GM23338 (cell line): Measurements from ENCODE around the gene HOXD9. TPM values are rescaled to one million over a fixed set of nuclear protein-coding genes. Genes with fewer than 3 reads are reported as not detected.

Experiments
- ATAC-seq: fragments of 200-7000 bp; cut with Tn5 transposase; 3 replicates; pipeline ENCODE4 v1.9.1; 2020
- DNase-seq: peaks from one replicate; pipeline ENCODE4 v3.0.0-alpha.2; 2015; ENCODE audit warnings: low spot score
- H2AFZ ChIP-seq: fragments of 200-600 bp; sonication (generic); 2 replicates; pipeline ENCODE4 v1.8.0; 2016; ENCODE audit warnings: antibody characterized with exemption, mild to moderate bottlenecking, moderate library complexity
- H3F3A ChIP-seq: fragments of 200-600 bp; sonication (generic); replicated peaks from 2 replicates; pipeline ENCODE4 v1.8.0; 2017; ENCODE audit warnings: antibody characterized with exemption, mixed run types, low read depth
- H3K27ac ChIP-seq: fragments of 200-600 bp; sonication (generic); 2 replicates; pipeline ENCODE4 v1.6.1; 2016; ENCODE audit warnings: low read depth
- H3K27me3 ChIP-seq: fragments of 200-600 bp; sonication (generic); 2 replicates; pipeline ENCODE4 v1.8.0; 2016; ENCODE audit warnings: mild to moderate bottlenecking, mixed run types, moderate library complexity; ENCODE audit not compliant: insufficient read depth
- H3K36me3 ChIP-seq: fragments of 200-600 bp; sonication (generic); 2 replicates; pipeline ENCODE4 v1.8.0; 2016; ENCODE audit warnings: mild to moderate bottlenecking; ENCODE audit not compliant: insufficient read depth
- H3K4me1 ChIP-seq: fragments of 200-600 bp; sonication (generic); 2 replicates; pipeline ENCODE4 v1.8.0; 2016; ENCODE audit warnings: mild to moderate bottlenecking, moderate library complexity; ENCODE audit not compliant: insufficient read depth
- H3K4me2 ChIP-seq: fragments of 200-600 bp; sonication (generic); 2 replicates; pipeline ENCODE4 v1.7.1; 2017; ENCODE audit warnings: mixed run types
- H3K4me3 ChIP-seq: fragments of 200-600 bp; sonication (generic); 2 replicates; pipeline ENCODE4 v1.6.1; 2016; ENCODE audit warnings: mixed run types
- H3K79me2 ChIP-seq: fragments of 200-600 bp; sonication (generic); replicated peaks from 2 replicates; pipeline ENCODE4 v1.8.0; 2017; ENCODE audit warnings: mild to moderate bottlenecking; ENCODE audit not compliant: insufficient read depth
- H3K9me2 ChIP-seq: fragments of 200-600 bp; sonication (generic); 2 replicates; pipeline ENCODE4 v1.8.0; 2017; ENCODE audit not compliant: insufficient read depth
- H4K20me1 ChIP-seq: fragments of 200-600 bp; sonication (generic); replicated peaks from 2 replicates; pipeline ENCODE4 v1.8.0; 2017; ENCODE audit warnings: mild to moderate bottlenecking; ENCODE audit not compliant: insufficient read depth
- H3K27ac Mint-ChIP-seq: 2 replicates; pipeline ENCODE4 v1.8.0; 2020; ENCODE audit warnings: inconsistent platforms, mild to moderate bottlenecking, moderate library complexity, mixed read lengths
- H3K27me3 Mint-ChIP-seq: 3 replicates; pipeline ENCODE4 v1.8.0; 2022; ENCODE audit warnings: low read depth, mild to moderate bottlenecking, moderate library complexity, mixed read lengths, inconsistent platforms; ENCODE audit not compliant: insufficient read depth, poor library complexity
- H3K36me3 Mint-ChIP-seq: 3 replicates; pipeline ENCODE4 v1.8.0; 2021; ENCODE audit warnings: low read depth, mild to moderate bottlenecking, inconsistent platforms, moderate library complexity, mixed read lengths
- H3K4me1 Mint-ChIP-seq: 3 replicates; pipeline ENCODE4 v1.8.0; 2020; ENCODE audit warnings: mild to moderate bottlenecking, inconsistent platforms, mixed read lengths
- H3K4me3 Mint-ChIP-seq: 3 replicates; pipeline ENCODE4 v1.8.0; 2021; ENCODE audit warnings: moderate library complexity, mild to moderate bottlenecking, inconsistent platforms, mixed read lengths
- H3K9me3 Mint-ChIP-seq: 3 replicates; pipeline ENCODE4 v1.8.0; 2020; ENCODE audit warnings: moderate library complexity, mild to moderate bottlenecking, inconsistent platforms, mixed read lengths
- CREB1 ChIP-seq: fragments of 250-450 bp; sonication (Bioruptor Pico); IDR thresholded peaks from 2 replicates; pipeline ENCODE4 v1.5.0; 2020; ENCODE audit warnings: low read depth, mild to moderate bottlenecking, moderate library complexity
- EZH2 ChIP-seq: fragments of 200-600 bp; sonication (generic); IDR thresholded peaks from one replicate; pipeline ENCODE4 v1.8.0; 2017; ENCODE audit warnings: antibody characterized with exemption, mild to moderate bottlenecking, low read depth; ENCODE audit not compliant: unreplicated experiment
- EZH2phosphoT487 ChIP-seq: fragments of 200-600 bp; sonication (generic); IDR thresholded peaks from one replicate; pipeline ENCODE4 v1.8.1; 2018; ENCODE audit warnings: antibody characterized with exemption; ENCODE audit not compliant: unreplicated experiment
- ZNF331 ChIP-seq: fragments of 250-450 bp; sonication (Bioruptor Pico); IDR thresholded peaks from 2 replicates; pipeline ENCODE4 v1.5.0; 2020; ENCODE audit warnings: low read depth, mild to moderate bottlenecking, moderate library complexity
- ZNF462 ChIP-seq: fragments of 250-450 bp; sonication (Bioruptor Pico); IDR thresholded peaks from 2 replicates; pipeline ENCODE4 v1.5.0; 2020; ENCODE audit warnings: mild to moderate bottlenecking, moderate library complexity
- polyA plus RNA-seq: library from polyadenylated mRNA; unstranded; fragments of >200 nt; fragmentation: Nextera tagmentation; extraction: Ambion mirVana; gene quantifications from 2 replicates; pipeline ENCODE4 v1.2.1, GENCODE V29; 2016
- total RNA-seq: library from RNA; depleted of rRNA; stranded (reverse); fragments of >200 nt; shearing (Covaris generic); gene quantifications from 2 replicates; pipeline ENCODE4 v1.2.3, GENCODE V29; 2014

HOXD9 gene
- total and polyA plus RNA-seq, 2 experiments from 2014 or later, result not detected

GRCh38 chr2:176172895-176173566, 50.5 kb downstream of the HOXD9 start (continued):
- TF ChIP-seq ZNF462 (CRISPR knock-in tag) (no peak), EZH2 (peak; percentile 80), CREB1 (CRISPR knock-in tag) (no peak), EZH2phosphoT487 (no peak)

GRCh38 chr2:176173567-176174381, 51.3 kb downstream of the HOXD9 start:
- no peak for DNase-seq

More at GRCh38 chr2:176173567-176174381, 51.3 kb downstream of the HOXD9 start:
- Histone ChIP-seq H3K27me3 (peaks cover 100% of the 10 kb centered on the region), H3F3A (peaks cover 39% of the 10 kb centered on the region), H2AFZ (no peak overlapping the region), H3K9me2 (no peaks in the 10 kb centered on the region), H3K4me3 (no peak overlapping the region), H3K27ac (no peak overlapping the region), H3K4me2 (peak overlapping the region; percentile 84; the same call in 1 of the 2 replicates), H4K20me1 (peaks cover 42% of the 10 kb centered on the region), H3K4me1 (peaks cover 51% of the 10 kb centered on the region), H3K79me2 (no peaks in the 10 kb centered on the region), H3K36me3 (no peaks in the 10 kb centered on the region; the same call in 1 of the 2 replicates)
- Mint-ChIP-seq H3K27me3 (peaks cover 100% of the 10 kb centered on the region), H3K9me3 (peaks cover 3% of the 10 kb centered on the region; the same call in 2 of the 3 replicates), H3K4me1 (peaks cover 53% of the 10 kb centered on the region), H3K4me3 (peak overlapping the region; percentile 68; the same call in 1 of the 3 replicates), H3K27ac (no peak overlapping the region), H3K36me3 (no peaks in the 10 kb centered on the region)
- ATAC-seq, result no peak
- TF ChIP-seq EZH2 (peak; percentile 16), ZNF331 (CRISPR knock-in tag) (no peak)
